H9 (cell line): ENCODE results near the gene CHURC1. TPM values are rescaled to one million over a fixed set of nuclear protein-coding genes. Genes with fewer than 3 reads are reported as not detected.
"Not testable (repeated sequence)": the region's sequence is repeated elsewhere in the genome, so short reads cannot be mapped to it uniquely, and the experiment has no call there.

Source experiments
- DNase-seq: peaks from one replicate; pipeline ENCODE4 v3.0.0-alpha.2; 2017
- H2AFZ ChIP-seq: one replicate; pipeline ENCODE4 v1.6.1; 2013; ENCODE audit warnings: mild to moderate bottlenecking, low read length, control low read depth, moderate library complexity
- H2AK5ac ChIP-seq: 2 replicates; pipeline ENCODE4 v1.6.1; 2013; ENCODE audit warnings: low read length, control low read depth, mixed read lengths; ENCODE audit not compliant: insufficient read length
- H2BK120ac ChIP-seq: one replicate; pipeline ENCODE4 v1.6.1; 2013; ENCODE audit warnings: low read depth, mild to moderate bottlenecking, low read length, control low read depth, inconsistent platforms; ENCODE audit not compliant: poor library complexity, severe bottlenecking
- H2BK12ac ChIP-seq: 2 replicates; pipeline ENCODE4 v1.6.1; 2013; ENCODE audit warnings: low read length, control low read depth, mixed read lengths, low read depth; ENCODE audit not compliant: insufficient read length
- H2BK15ac ChIP-seq: 2 replicates; pipeline ENCODE4 v1.6.1; 2013; ENCODE audit warnings: low read depth, low read length, control low read depth
- H2BK20ac ChIP-seq: one replicate; pipeline ENCODE4 v1.6.1; 2013; ENCODE audit warnings: low read depth, mild to moderate bottlenecking, low read length, control low read depth, inconsistent platforms; ENCODE audit not compliant: poor library complexity, severe bottlenecking
- H2BK5ac ChIP-seq: 2 replicates; pipeline ENCODE4 v1.6.1; 2013; ENCODE audit warnings: low read length, control low read depth, mixed read lengths; ENCODE audit not compliant: insufficient read length
- H3K14ac ChIP-seq: 2 replicates; pipeline ENCODE4 v1.6.1; 2013; ENCODE audit warnings: low read length, control low read depth; ENCODE audit not compliant: insufficient read depth
- H3K18ac ChIP-seq: 2 replicates; pipeline ENCODE4 v1.6.1; 2013; ENCODE audit warnings: low read depth, mild to moderate bottlenecking, mixed read lengths, low read length, control low read depth; ENCODE audit not compliant: insufficient read length
- H3K23ac ChIP-seq: 2 replicates; pipeline ENCODE4 v1.6.1; 2013; ENCODE audit warnings: low read length, control low read depth, mixed read lengths, low read depth; ENCODE audit not compliant: insufficient read length
- H3K23me2 ChIP-seq: 2 replicates; pipeline ENCODE4 v1.6.1; 2013; ENCODE audit warnings: low read depth, mild to moderate bottlenecking, mixed read lengths, low read length, control low read depth; ENCODE audit not compliant: insufficient read length, poor library complexity, severe bottlenecking
- H3K27ac ChIP-seq: 2 replicates; pipeline ENCODE4 v1.5.1; 2013; ENCODE audit warnings: low read length, control low read depth, mixed read lengths, low read depth; ENCODE audit not compliant: insufficient read length
- H3K27me3 ChIP-seq: 2 replicates; pipeline ENCODE4 v1.6.1; 2013; ENCODE audit warnings: low read length, control low read depth, inconsistent platforms; ENCODE audit not compliant: insufficient read depth
- H3K4ac ChIP-seq: 2 replicates; pipeline ENCODE4 v1.6.1; 2013; ENCODE audit warnings: low read depth, mild to moderate bottlenecking, control low read depth, inconsistent platforms, low read length, moderate library complexity
- H3K4me1 ChIP-seq: 2 replicates; pipeline ENCODE4 v1.6.1; 2013; ENCODE audit warnings: low read length, control low read depth, inconsistent platforms; ENCODE audit not compliant: insufficient read depth
- H3K4me2 ChIP-seq: 2 replicates; pipeline ENCODE4 v1.6.1; 2013; ENCODE audit warnings: low read length, control low read depth, mixed read lengths; ENCODE audit not compliant: insufficient read length, insufficient read depth
- H3K56ac ChIP-seq: 2 replicates; pipeline ENCODE4 v1.6.1; 2013; ENCODE audit warnings: low read depth, mild to moderate bottlenecking, mixed read lengths, low read length, control low read depth; ENCODE audit not compliant: insufficient read length
- H3K79me1 ChIP-seq: 2 replicates; pipeline ENCODE4 v1.6.1; 2013; ENCODE audit warnings: low read depth, mild to moderate bottlenecking, moderate library complexity, low read length, control low read depth, inconsistent platforms; ENCODE audit not compliant: insufficient read depth, poor library complexity, severe bottlenecking
- H3K79me2 ChIP-seq: 2 replicates; pipeline ENCODE4 v1.6.1; 2013; ENCODE audit warnings: low read length, control low read depth, inconsistent platforms; ENCODE audit not compliant: insufficient read depth
- H3K9ac ChIP-seq: 2 replicates; pipeline ENCODE4 v1.6.1; 2013; ENCODE audit warnings: low read length, control low read depth, mixed read lengths; ENCODE audit not compliant: insufficient read length; ENCODE audit errors: extremely low read depth
- H3K9me3 ChIP-seq: one replicate; pipeline ENCODE4 v1.6.1; 2013; ENCODE audit warnings: low read depth, low read length, inconsistent platforms; ENCODE audit not compliant: control insufficient read depth
- H3T11ph ChIP-seq: one replicate; pipeline ENCODE4 v1.6.1; 2013; ENCODE audit warnings: mild to moderate bottlenecking, low read length, control low read depth, inconsistent platforms
- H4K20me1 ChIP-seq: one replicate; pipeline ENCODE4 v1.6.1; 2013; ENCODE audit not compliant: control insufficient read depth, insufficient read length, insufficient read depth
- H4K5ac ChIP-seq: 2 replicates; pipeline ENCODE4 v1.6.1; 2013; ENCODE audit warnings: low read depth, mild to moderate bottlenecking, mixed read lengths, low read length, control low read depth; ENCODE audit not compliant: insufficient read length
- H4K8ac ChIP-seq: replicated peaks from 2 replicates; pipeline ENCODE4 v1.6.1; 2013; ENCODE audit warnings: low read length, control low read depth, mixed read lengths, low read depth; ENCODE audit not compliant: insufficient read length
- H4K91ac ChIP-seq: 2 replicates; pipeline ENCODE4 v1.6.1; 2013; ENCODE audit warnings: low read depth, mild to moderate bottlenecking, moderate library complexity, mixed read lengths, low read length, control low read depth; ENCODE audit not compliant: insufficient read length
- H3K27ac Mint-ChIP-seq, 3 experiments: 2 replicates in 2 of 3; 3 replicates in 1 of 3; pipeline ENCODE4 v1.8.0; 2020 to 2021; ENCODE audit warnings: mixed read lengths in 3 of 3, mild to moderate bottlenecking in 1 of 3, moderate library complexity in 1 of 3
- H3K27me3 Mint-ChIP-seq: 2 replicates; pipeline ENCODE4 v1.8.0; 2021; ENCODE audit warnings: low read depth, mild to moderate bottlenecking, moderate library complexity, mixed read lengths
- H3K36me3 Mint-ChIP-seq, 3 experiments: 2 replicates in 2 of 3; 3 replicates in 1 of 3; pipeline ENCODE4 v1.8.0; 2020 to 2021; ENCODE audit warnings: low read depth in 3 of 3, mixed read lengths in 3 of 3; ENCODE audit not compliant: insufficient read depth in 1 of 3
- H3K4me1 Mint-ChIP-seq, 2 experiments: 2 replicates each; pipeline ENCODE4 v1.8.0; 2020; ENCODE audit warnings: mixed read lengths in 2 of 2
- H3K4me3 Mint-ChIP-seq, 2 experiments: 2 replicates in 1 of 2; 3 replicates in 1 of 2; pipeline ENCODE4 v1.8.0; 2020 to 2021; ENCODE audit warnings: mild to moderate bottlenecking in 2 of 2, mixed read lengths in 2 of 2, moderate library complexity in 1 of 2
- H3K9me3 Mint-ChIP-seq, 2 experiments: 2 replicates in 1 of 2; 3 replicates in 1 of 2; pipeline ENCODE4 v1.8.0; 2020; ENCODE audit warnings: mild to moderate bottlenecking in 2 of 2, mixed read lengths in 2 of 2, moderate library complexity in 1 of 2
- WGBS: extraction: QIAGEN DNeasy Blood & Tissue Kit; methylation state at CpG from one replicate; pipeline ENCODE4 v1.1.7; 2013; ENCODE audit warnings: missing lambda C conversion rate, low lambda C conversion rate, mixed read lengths; ENCODE audit not compliant: insufficient read length; ENCODE audit errors: extremely low coverage; 5-methylcytosine and 5-hydroxymethylcytosine counted together
- total RNA-seq: library from RNA; stranded (reverse); gene quantifications from 2 replicates; pipeline ENCODE4 v1.2.1, GENCODE V29; 2021
- TF ChIP-seq, protein P1 (sequence below): fragments of 200-600 bp; sonication (generic); conservative IDR thresholded peaks from 3 replicates; pipeline ENCODE4 v1.8.0; 2021; ENCODE audit warnings: antibody characterized with exemption, mild to moderate bottlenecking

CHURC1 gene
- total RNA-seq, 1 experiment from 2014 or later = 58.7 TPM

DNA sequence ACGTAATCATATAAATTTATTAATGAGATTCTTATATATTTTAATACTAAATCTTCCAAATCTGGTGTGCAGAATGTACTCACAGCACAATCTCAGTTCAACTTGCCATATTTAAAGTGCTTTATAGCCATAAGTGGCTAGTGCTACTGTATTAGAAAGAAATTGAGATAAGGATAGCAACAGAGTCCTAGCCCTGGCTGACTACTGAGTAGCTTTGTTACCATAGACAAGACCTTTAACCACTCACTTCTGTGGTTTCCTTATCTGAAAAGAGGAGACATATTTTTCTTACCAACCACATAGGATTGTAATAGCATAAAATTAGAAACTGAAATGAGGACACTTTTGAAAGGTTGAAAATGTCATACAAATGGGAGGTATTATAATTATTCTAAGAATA lies 2.0 kb upstream of the CHURC1 start:
- no peak for DNase-seq
- Mint-ChIP-seq H3K27me3 (no peaks in the 10 kb centered on the region), H3K4me3 (no peak overlapping the region), H3K27ac (no peak overlapping the region), H3K9me3 (no peaks in the 10 kb centered on the region; a peak in 1 of 5 replicates), H3K4me1 (peaks cover 11 to 12% of the 10 kb centered on the region in 2 experiments), H3K36me3 (peaks cover 0 to 3% (median 0%) of the 10 kb centered on the region in 3 experiments; a peak in 1 of 7 replicates)
- Histone ChIP-seq H4K8ac (no peak overlapping the region), H3K79me1 (peaks cover 9% of the 10 kb centered on the region), H3T11ph (no peak overlapping the region), H2BK120ac (no peak overlapping the region), H3K27ac (no peak overlapping the region), H3K27me3 (no peaks in the 10 kb centered on the region), H2BK5ac (no peak overlapping the region), H4K91ac (no peak overlapping the region), H3K14ac (no peak overlapping the region), H2BK12ac (no peak overlapping the region), H2BK15ac (no peak overlapping the region), H4K5ac (no peak overlapping the region), H2AFZ (no peak overlapping the region), H3K4ac (no peak overlapping the region), H3K9me3 (no peaks in the 10 kb centered on the region), H3K4me1 (0 out of 2 replicates have a peak, but pooled peaks cover 3% of the 10 kb centered on the region), H3K9ac (no peak overlapping the region), H3K79me2 (peaks cover 6% of the 10 kb centered on the region; the same call in 1 of the 2 replicates), H4K20me1 (no peaks in the 10 kb centered on the region), H3K4me2 (no peak overlapping the region), H3K18ac (no peak overlapping the region), H3K23ac (no peak overlapping the region), H3K23me2 (peaks cover 6% of the 10 kb centered on the region), H2BK20ac (no peak overlapping the region), H3K56ac (no peak overlapping the region), H2AK5ac (no peak overlapping the region)
- WGBS = no CpG with 5 or more reads among the region's 1 CpG
- TF ChIP-seq, protein P1, sequence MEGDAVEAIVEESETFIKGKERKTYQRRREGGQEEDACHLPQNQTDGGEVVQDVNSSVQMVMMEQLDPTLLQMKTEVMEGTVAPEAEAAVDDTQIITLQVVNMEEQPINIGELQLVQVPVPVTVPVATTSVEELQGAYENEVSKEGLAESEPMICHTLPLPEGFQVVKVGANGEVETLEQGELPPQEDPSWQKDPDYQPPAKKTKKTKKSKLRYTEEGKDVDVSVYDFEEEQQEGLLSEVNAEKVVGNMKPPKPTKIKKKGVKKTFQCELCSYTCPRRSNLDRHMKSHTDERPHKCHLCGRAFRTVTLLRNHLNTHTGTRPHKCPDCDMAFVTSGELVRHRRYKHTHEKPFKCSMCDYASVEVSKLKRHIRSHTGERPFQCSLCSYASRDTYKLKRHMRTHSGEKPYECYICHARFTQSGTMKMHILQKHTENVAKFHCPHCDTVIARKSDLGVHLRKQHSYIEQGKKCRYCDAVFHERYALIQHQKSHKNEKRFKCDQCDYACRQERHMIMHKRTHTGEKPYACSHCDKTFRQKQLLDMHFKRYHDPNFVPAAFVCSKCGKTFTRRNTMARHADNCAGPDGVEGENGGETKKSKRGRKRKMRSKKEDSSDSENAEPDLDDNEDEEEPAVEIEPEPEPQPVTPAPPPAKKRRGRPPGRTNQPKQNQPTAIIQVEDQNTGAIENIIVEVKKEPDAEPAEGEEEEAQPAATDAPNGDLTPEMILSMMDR = no peak

DNA sequence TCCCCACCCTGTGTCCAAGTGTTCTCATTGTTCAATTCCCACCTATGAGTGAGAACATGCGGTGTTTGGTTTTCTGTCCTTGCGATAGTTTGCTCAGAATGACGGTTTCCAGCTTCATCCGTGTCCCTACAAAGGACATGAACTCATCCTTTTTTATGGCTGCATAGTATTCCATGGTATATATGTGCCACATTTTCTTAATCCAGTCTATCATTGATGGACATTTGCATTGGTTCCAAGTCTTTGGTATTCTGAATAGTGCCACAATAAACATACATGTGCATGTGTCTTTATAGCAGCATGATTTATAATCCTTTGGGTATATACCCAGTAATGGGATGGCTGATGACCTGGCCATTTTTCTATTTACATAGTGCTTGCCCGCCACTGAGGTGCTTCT lies 778 bp upstream of the CHURC1 start:
- not testable (repeated sequence) for H3K27me3 ChIP-seq, H3K4me1 ChIP-seq, H3K9me3 Mint-ChIP-seq, H3K4me2 ChIP-seq, H4K8ac ChIP-seq, H3K9me3 ChIP-seq, H4K20me1 ChIP-seq, H2AFZ ChIP-seq, H4K91ac ChIP-seq, H2BK12ac ChIP-seq, H3K23ac ChIP-seq, H3K18ac ChIP-seq, H2AK5ac ChIP-seq, H3K9ac ChIP-seq, H2BK20ac ChIP-seq, H3K23me2 ChIP-seq, H3T11ph ChIP-seq, H4K5ac ChIP-seq, H2BK15ac ChIP-seq, H2BK120ac ChIP-seq, H2BK5ac ChIP-seq, H3K27ac ChIP-seq, H3K14ac ChIP-seq, DNase-seq, H3K79me1 ChIP-seq, H3K56ac ChIP-seq, H3K27ac Mint-ChIP-seq, H3K4ac ChIP-seq, H3K27me3 Mint-ChIP-seq, H3K36me3 Mint-ChIP-seq, H3K79me2 ChIP-seq
- Mint-ChIP-seq H3K4me3 (peak overlapping the region; percentile 89 to 91; a peak in 3 of 5 replicates), H3K4me1 (peaks cover 11 to 18% of the 10 kb centered on the region in 2 experiments)
- no CpG with 5 or more reads among the region's 5 CpGs for WGBS
